Measurements from ENCODE around the gene ZNF225.
"Not testable (repeated sequence)": the region's sequence is repeated elsewhere in the genome, so short reads cannot be mapped to it uniquely, and the experiment has no call there.

The ZNF225 gene

DNA sequence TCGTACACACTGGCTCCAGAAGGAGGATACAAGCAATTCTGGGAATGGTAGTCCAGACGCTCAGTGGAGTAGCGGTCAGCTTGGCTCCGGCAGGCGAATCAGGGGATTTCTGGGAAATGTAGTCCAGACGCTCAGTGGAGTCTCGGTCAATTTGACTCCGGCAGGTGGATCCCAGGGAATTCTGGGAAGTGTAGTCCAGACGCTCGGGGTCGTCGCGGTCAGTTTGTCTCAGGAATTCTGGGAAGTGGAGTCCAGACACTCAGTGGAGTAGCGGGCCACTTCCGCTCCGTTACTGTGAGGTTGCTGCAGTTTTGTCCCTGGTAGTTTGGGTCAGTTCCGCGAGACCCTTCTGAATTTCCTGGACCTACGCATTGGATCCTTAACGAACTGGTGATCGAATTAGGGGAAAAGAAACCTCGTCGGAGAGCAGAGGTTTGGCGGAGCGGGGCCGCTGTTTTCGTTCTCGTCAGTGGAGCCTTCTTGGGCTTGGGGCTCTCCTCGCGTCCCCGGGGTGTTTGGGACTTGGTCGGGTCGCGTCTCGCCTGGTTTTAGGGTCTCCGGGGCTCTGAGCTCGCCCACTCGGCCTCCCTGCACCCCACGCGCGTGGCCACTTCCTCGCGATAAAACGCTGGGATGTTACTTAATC is at the start of gene ZNF225:
ZNF225 (plus strand) TSS at position 262 of the 646 bp plus-strand sequence. CDS start 2,429 bp downstream, outside the sequence.
- peak; percentile 99 for FAIRE-seq

- FAIRE-seq = no peak
Measured at GRCh38 chr19:44066305-44066704, 46.9 kb upstream of the ZNF225 start.

- FAIRE-seq = no peak
Measured at GRCh38 chr19:44069415-44069814, 43.8 kb upstream of the ZNF225 start.

DNA sequence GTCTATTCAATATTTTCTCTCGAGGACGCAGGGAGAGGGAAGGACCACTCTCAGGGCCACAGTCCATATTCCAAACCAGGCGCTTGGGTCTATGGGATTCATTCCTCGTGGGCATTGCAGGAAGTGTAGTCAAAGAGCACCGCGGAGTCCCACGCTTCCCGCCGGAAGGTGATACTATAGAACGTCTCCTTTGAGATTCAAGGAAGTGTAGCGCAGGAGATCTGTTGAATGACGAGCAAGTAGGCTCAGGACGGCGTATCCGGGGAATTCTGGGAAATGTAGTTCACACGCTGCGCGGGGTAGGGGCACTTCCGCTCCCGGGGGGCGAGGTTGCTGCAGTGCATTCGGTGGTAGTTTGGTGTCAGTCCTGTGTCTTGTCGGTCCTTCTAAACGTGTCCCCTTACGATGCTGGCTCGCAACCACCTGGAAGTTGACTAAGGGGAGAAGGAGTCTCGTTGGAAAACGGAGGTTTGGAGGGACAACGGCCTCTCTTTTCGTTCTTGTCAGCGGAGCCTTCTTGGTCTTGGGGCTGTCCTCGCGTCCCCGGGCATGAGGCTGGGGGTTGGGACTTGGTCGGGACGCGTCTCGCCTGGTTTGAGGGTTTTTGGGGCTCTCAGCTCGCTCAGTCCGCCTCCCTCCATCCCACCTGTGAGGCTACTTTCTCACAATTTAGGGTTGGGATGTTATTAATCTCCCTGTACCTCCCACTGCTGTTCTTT is 41.2 kb upstream of the ZNF225 start, which contains the start of gene ZNF284:
ZNF284 (plus strand) TSS at position 336 of the 719 bp plus-strand sequence. CDS start 4,231 bp downstream, outside the sequence.
- no peak for FAIRE-seq

- no peak for FAIRE-seq
Measured at GRCh38 chr19:44072543-44073401, 40.4 kb upstream of the ZNF225 start.

- no peak for FAIRE-seq
Measured at GRCh38 chr19:44076325-44076724, 36.9 kb upstream of the ZNF225 start.

DNA sequence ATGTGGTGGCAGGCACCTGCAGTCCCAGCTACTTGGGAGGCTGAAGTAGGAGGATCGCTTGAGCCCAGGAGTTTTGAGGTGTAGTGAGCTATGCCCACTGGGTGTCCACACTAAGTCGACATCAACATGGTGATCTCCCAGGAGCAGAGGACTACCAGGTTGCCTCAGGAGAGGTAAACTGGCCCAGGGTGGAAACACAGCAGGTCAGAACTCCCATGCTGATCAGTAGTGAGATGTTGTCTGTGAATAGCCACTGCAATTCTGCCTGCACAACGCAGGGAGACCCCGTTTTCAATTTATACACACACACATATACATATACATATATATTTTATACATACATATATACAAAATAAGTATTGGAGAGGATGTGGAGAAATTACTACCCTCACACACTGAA is 21.1 kb upstream of the ZNF225 start:
- FAIRE-seq = no peak

GRCh38 chr19:44093931-44094765 is 19.1 kb upstream of the ZNF225 start, which contains the start of gene ZNF224:
ZNF224 (plus strand) TSS chr19:44094361; CDS start chr19:44097874, 3,513 bp downstream.
- FAIRE-seq = peak; percentile 98

DNA sequence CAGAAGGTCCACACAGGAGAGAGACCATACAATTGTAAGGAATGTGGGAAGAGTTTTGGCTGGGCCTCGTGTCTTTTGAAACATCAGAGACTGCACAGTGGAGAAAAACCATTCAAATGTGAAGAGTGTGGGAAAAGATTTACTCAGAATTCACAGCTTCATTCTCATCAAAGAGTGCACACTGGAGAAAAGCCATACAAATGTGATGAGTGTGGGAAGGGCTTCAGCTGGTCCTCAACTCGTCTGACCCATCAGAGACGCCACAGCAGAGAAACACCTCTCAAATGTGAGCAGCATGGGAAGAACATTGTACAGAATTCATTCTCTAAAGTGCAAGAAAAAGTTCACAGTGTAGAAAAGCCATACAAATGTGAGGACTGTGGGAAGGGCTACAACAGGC is 5.4 kb upstream of the ZNF225 start:
- FAIRE-seq = no peak

GRCh38 chr19:44109458-44109857 is 3.7 kb upstream of the ZNF225 start:
- no peak for FAIRE-seq

- FAIRE-seq = no peak
Measured at GRCh38 chr19:44111910-44112463, 1.2 kb upstream of the ZNF225 start.

DNA sequence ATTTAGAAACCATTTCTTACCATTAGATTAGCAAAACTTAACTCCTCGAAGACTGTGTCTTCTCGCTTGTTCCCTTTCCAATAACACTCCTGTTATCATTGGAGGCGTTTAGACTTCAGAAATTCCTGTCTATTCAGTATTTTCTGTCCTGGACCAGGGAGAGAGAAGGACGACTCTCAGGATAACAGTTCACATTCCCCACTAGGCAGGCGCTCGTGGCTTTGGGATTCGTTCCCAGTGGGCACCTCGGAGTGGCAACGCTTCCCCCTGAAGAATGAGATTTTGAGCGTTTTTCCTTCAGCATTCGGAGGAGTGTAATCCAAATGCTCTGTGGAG is 429 bp upstream of the ZNF225 start:
- FAIRE-seq = no peak

DNA sequence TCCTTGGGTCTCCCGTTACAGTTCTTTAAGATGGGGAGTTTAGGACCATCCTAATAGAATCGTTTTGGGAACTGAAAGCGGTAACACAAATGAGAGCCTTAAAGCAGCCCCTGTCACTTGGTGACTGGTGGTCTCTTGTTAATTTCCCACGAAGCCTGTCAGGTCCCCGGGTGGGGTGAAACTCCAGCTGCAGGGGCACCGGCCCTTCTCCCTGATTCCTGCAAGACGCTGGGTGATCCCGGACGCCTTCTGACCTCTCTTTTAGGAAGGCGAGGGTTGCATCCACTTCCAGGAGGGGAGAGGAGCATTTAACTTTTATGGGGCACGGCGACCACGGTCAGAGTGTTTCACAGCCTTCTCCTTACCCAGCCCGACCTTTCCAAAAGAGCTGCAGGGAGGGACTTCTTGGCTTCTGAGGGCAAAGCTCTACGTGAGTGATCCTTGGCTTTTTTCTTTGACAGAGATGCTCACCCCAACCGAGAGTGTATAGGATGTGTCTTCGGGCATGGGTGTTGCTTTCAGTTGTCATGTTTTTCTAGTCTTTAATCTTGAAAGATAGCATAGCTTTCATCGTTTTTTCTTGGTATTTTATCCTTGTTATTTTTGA is 688 bp downstream of the ZNF225 start:
- no peak for FAIRE-seq

- not testable (repeated sequence) for FAIRE-seq
Measured at GRCh38 chr19:44121162-44121561, 8.0 kb downstream of the ZNF225 start.

GRCh38 chr19:44131955-44132354 is 18.8 kb downstream of the ZNF225 start:
- no peak for FAIRE-seq

DNA sequence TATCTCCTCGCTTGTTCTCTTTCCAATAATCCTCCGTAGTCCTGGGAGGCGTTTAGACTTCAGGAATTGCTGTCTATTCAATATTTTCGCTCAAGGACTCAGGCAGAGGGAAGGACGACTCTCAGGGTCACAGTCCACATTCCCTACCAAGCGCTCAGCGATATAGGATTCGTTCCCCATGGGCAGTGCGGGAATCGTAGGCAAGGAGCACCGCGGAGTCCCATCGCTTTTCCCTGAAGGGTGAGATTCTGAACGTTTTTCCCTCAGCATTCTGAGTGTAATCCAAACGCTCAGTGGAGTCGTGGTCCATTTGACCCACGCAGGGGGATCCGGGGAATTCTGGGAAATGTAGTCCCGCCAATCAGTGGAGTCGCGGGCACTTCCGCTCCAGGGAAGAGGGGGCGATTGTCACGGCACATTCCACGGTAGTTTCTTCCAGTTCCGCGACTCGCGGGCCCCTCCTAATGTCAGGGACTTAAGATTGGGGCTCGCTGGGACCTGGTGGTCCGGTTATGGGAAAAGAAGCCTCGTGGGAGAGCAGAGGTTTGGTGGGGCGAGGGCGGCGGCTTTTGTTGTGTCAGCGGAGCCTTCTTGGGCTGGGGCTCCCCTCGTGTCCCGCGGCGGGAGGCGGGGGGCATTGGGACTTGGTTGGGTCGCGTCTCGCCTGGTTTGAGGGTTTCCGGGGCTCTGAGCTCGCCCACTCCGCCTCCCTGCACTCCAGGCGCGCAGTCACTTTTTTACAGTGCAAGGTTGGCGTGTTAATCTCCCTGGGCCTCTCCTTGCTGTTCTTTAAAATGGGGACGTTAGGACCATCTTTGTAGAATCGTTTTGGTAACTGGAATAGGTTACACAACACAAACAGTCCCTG is 28.2 kb downstream of the ZNF225 start, which contains the start of gene ZNF234:
ZNF234 (plus strand) TSS at position 364 of the 868 bp plus-strand sequence. CDS start 3,079 bp downstream, outside the sequence.
- FAIRE-seq = no peak

DNA sequence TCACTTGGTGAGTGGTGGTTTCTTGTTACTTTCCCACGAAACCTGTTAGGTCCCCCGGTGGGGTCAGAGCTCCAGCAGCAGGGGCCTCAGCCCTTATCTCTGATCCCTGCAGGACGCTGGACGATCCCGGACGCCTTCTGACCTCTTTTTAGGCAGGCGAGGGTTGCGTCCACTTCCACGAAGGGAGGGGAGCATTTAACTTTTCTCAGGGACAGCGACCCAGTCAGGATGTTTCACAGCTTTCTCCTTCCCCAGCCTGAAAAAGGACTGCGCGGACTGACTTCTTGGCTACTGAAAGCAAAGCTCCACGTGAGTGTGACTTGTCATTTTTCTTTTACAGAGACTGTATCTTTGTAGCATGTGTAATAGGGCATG is 28.8 kb downstream of the ZNF225 start:
- no peak for FAIRE-seq

- FAIRE-seq = no peak
Measured at GRCh38 chr19:44149776-44150175, 36.6 kb downstream of the ZNF225 start.

GRCh38 chr19:44151491-44151890 is 38.3 kb downstream of the ZNF225 start:
- FAIRE-seq = no peak

DNA sequence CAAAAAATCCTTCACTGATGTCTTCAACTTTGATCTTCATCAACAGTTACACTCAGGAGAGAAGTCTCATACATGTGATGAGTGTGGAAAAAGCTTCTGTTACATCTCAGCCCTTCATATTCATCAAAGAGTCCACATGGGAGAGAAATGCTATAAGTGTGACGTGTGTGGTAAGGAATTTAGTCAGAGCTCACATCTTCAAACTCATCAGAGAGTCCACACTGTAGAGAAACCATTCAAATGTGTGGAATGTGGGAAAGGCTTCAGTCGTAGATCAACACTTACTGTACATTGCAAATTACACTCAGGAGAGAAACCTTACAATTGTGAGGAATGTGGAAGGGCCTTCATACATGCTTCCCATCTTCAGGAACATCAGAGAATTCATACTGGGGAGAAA is 43.3 kb downstream of the ZNF225 start:
- no peak for FAIRE-seq

DNA sequence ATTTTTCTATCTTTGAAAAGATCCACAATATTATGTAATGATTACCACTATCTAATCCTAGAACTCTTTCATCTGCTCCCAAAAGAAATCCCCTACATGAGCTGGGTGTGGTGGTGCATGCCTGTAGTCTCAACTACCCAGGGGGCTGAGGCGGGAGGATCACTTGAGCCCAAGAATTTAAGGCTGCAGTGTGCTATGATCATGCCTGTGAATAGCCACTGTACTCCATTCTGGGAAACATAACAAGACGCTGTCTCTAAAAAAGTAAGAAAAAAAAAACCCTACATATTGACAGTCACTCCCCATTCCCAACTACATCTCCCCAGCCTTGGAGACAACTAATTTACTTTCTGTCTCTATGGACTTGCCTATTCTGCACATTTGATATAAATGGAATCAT is 50.6 kb downstream of the ZNF225 start:
- FAIRE-seq = no peak

Data from G401.6 (cell line).